Naive B cell (primary cell): Measurements from ENCODE around the gene CRABP2. TPM values are rescaled to one million over a fixed set of nuclear protein-coding genes. Genes with fewer than 3 reads are reported as not detected.
A peak's percentile ranks its signal among the peaks of the same experiment; 100 is the strongest.

Experiments
- ATAC-seq, 2 donors: fragments of 150-1000 bp; cut with Tn5 transposase; 2 replicates each; pipeline ENCODE4 v1.10.0; 2021; ENCODE audit warnings: low read depth in 2 of 2, mild to moderate bottlenecking in 2 of 2, moderate library complexity in 2 of 2
- DNase-seq: peaks from one replicate; pipeline ENCODE4 v3.0.0; 2022
- H3K27ac Mint-ChIP-seq, 6 donors: one replicate each; pipeline ENCODE4 v1.8.0; 2020 to 2022; ENCODE audit warnings: mild to moderate bottlenecking in 6 of 6, mixed read lengths in 6 of 6, moderate library complexity in 5 of 6, inconsistent platforms in 2 of 6
- H3K27me3 Mint-ChIP-seq, 3 donors: one replicate each; pipeline ENCODE4 v1.8.0; 2021 to 2022; ENCODE audit warnings: mixed read lengths in 3 of 3, mild to moderate bottlenecking in 1 of 3
- H3K36me3 Mint-ChIP-seq, 2 donors: one replicate each; pipeline ENCODE4 v1.8.0; 2020 to 2022; ENCODE audit warnings: mixed read lengths in 2 of 2, inconsistent platforms in 1 of 2, mild to moderate bottlenecking in 1 of 2
- H3K4me1 Mint-ChIP-seq, 3 donors: one replicate each; pipeline ENCODE4 v1.8.0; 2020 to 2022; ENCODE audit warnings: mixed read lengths in 3 of 3, inconsistent platforms in 1 of 3, mild to moderate bottlenecking in 1 of 3, moderate library complexity in 1 of 3
- H3K4me3 Mint-ChIP-seq, 8 donors: one replicate each; pipeline ENCODE4 v1.8.0; 2020 to 2022; ENCODE audit warnings: mild to moderate bottlenecking in 8 of 8, mixed read lengths in 8 of 8, moderate library complexity in 8 of 8, inconsistent platforms in 2 of 8
- H3K9me3 Mint-ChIP-seq, 7 donors: one replicate each; pipeline ENCODE4 v1.8.0; 2020 to 2022; ENCODE audit warnings: mixed read lengths in 7 of 7, mild to moderate bottlenecking in 5 of 7, inconsistent platforms in 2 of 7, moderate library complexity in 1 of 7
- polyA plus RNA-seq, 6 donors: library from polyadenylated mRNA; unstranded; fragments of 300-500 nt; fragmentation: Illumina TruSeq; gene quantifications; one replicate each; pipeline ENCODE4 v1.2.3, GENCODE V29; 2021; ENCODE audit warnings: low read depth in 6 of 6

Gene CRABP2
- polyA plus RNA-seq, 6 donors from 2014 or later: 0.29 TPM; not detected in 5

GRCh38 chr1:156746728-156747631, 41.6 kb upstream of the CRABP2 start:
- ATAC-seq (peak; percentile 3 to 6), DNase-seq (peak; percentile 25)
- Mint-ChIP-seq H3K27me3 (no peaks in the 10 kb centered on the region), H3K27ac (peak overlapping the region; percentile 84 to 94 (median 92)), H3K9me3 (no peaks in the 10 kb centered on the region), H3K4me3 (peak overlapping the region; percentile 74 to 95 (median 88)), H3K36me3 (peaks cover 0 to 23% of the 10 kb centered on the region in 2 donors), H3K4me1 (peaks cover 54 to 60% (median 58%) of the 10 kb centered on the region in 3 donors)

- ATAC-seq: no peak
- peaks cover 57 to 67% (median 63%) of the 10 kb centered on the region in 3 donors for H3K4me1 Mint-ChIP-seq
- H3K9me3 Mint-ChIP-seq: no peaks in the 10 kb centered on the region
- no peak for DNase-seq
- H3K4me3 Mint-ChIP-seq: peak overlapping the region; percentile 21 to 80 (median 76)
- H3K27ac Mint-ChIP-seq: peak overlapping the region in 5 of 6 donors; percentile 42 to 93 (median 88)
- peaks cover 0 to 23% of the 10 kb centered on the region in 2 donors for H3K36me3 Mint-ChIP-seq
- no peaks in the 10 kb centered on the region for H3K27me3 Mint-ChIP-seq
These were observed 41.0 kb upstream of the CRABP2 start for GRCh38 chr1:156746406-156746727.

- DNase-seq: no peak
These were observed 40.5 kb upstream of the CRABP2 start for GRCh38 chr1:156745881-156746280.

GRCh38 chr1:156744786-156745419, 39.5 kb upstream of the CRABP2 start:
- H3K9me3 Mint-ChIP-seq: no peaks in the 10 kb centered on the region
- H3K4me1 Mint-ChIP-seq: peaks cover 61 to 70% (median 68%) of the 10 kb centered on the region in 3 donors
- H3K27me3 Mint-ChIP-seq: no peaks in the 10 kb centered on the region
- ATAC-seq (no peak), DNase-seq (no peak)
- H3K36me3 Mint-ChIP-seq: peaks cover 0 to 23% of the 10 kb centered on the region in 2 donors
- peak overlapping the region in 4 of 6 donors; percentile 47 to 93 (median 79) for H3K27ac Mint-ChIP-seq
- peak overlapping the region in 3 of 8 donors; percentile 24 to 68 (median 57) for H3K4me3 Mint-ChIP-seq

More at GRCh38 chr1:156745881-156746280, 40.5 kb upstream of the CRABP2 start:
- H3K27ac Mint-ChIP-seq: peak overlapping the region in 4 of 6 donors; percentile 19 to 93 (median 90)
- H3K4me1 Mint-ChIP-seq: peaks cover 62 to 71% (median 68%) of the 10 kb centered on the region in 3 donors
- peak overlapping the region in 6 of 8 donors; percentile 24 to 78 (median 76) for H3K4me3 Mint-ChIP-seq
- no peaks in the 10 kb centered on the region for H3K27me3 Mint-ChIP-seq
- H3K9me3 Mint-ChIP-seq: no peaks in the 10 kb centered on the region
- H3K36me3 Mint-ChIP-seq: peaks cover 0 to 23% of the 10 kb centered on the region in 2 donors
- ATAC-seq: no peak

- no peak overlapping the region for H3K4me3 Mint-ChIP-seq
- peaks cover 56 to 65% (median 62%) of the 10 kb centered on the region in 3 donors for H3K4me1 Mint-ChIP-seq
These were observed 39.0 kb upstream of the CRABP2 start for GRCh38 chr1:156744344-156744743.

GRCh38 chr1:156743367-156744302, 38.3 kb upstream of the CRABP2 start:
- DNase-seq: no peak
- peaks cover 0 to 23% of the 10 kb centered on the region in 2 donors for H3K36me3 Mint-ChIP-seq
- peak overlapping the region in 3 of 6 donors; percentile 30 to 96 (median 69) for H3K27ac Mint-ChIP-seq
- H3K9me3 Mint-ChIP-seq: no peaks in the 10 kb centered on the region
- H3K4me1 Mint-ChIP-seq: peaks cover 53 to 62% (median 55%) of the 10 kb centered on the region in 3 donors
- H3K4me3 Mint-ChIP-seq: peak overlapping the region in 1 of 8 donors; percentile 72
- no peaks in the 10 kb centered on the region for H3K27me3 Mint-ChIP-seq
- ATAC-seq: no peak

More at GRCh38 chr1:156744344-156744743, 39.0 kb upstream of the CRABP2 start:
- no peaks in the 10 kb centered on the region for H3K27me3 Mint-ChIP-seq
- peak overlapping the region in 1 of 6 donors; percentile 96 for H3K27ac Mint-ChIP-seq
- DNase-seq: no peak
- no peaks in the 10 kb centered on the region for H3K9me3 Mint-ChIP-seq
- H3K36me3 Mint-ChIP-seq: peaks cover 0 to 23% of the 10 kb centered on the region in 2 donors
- no peak for ATAC-seq

- peaks cover 44 to 58% (median 47%) of the 10 kb centered on the region in 3 donors for H3K4me1 Mint-ChIP-seq
- no peak for ATAC-seq
- no peaks in the 10 kb centered on the region for H3K9me3 Mint-ChIP-seq
- H3K36me3 Mint-ChIP-seq: peaks cover 0 to 25% of the 10 kb centered on the region in 2 donors
- peak overlapping the region in 3 of 6 donors; percentile 15 to 96 (median 60) for H3K27ac Mint-ChIP-seq
- peak overlapping the region in 1 of 8 donors; percentile 29 for H3K4me3 Mint-ChIP-seq
- no peaks in the 10 kb centered on the region for H3K27me3 Mint-ChIP-seq
- no peak for DNase-seq
These were observed 37.4 kb upstream of the CRABP2 start for GRCh38 chr1:156742801-156743200.

GRCh38 chr1:156742017-156742416, 36.6 kb upstream of the CRABP2 start:
- no peaks in the 10 kb centered on the region for H3K27me3 Mint-ChIP-seq
- peak overlapping the region in 5 of 6 donors; percentile 8 to 98 (median 83) for H3K27ac Mint-ChIP-seq
- H3K4me3 Mint-ChIP-seq: peak overlapping the region in 6 of 8 donors; percentile 31 to 100 (median 97)
- no peaks in the 10 kb centered on the region for H3K9me3 Mint-ChIP-seq
- H3K4me1 Mint-ChIP-seq: peaks cover 39 to 50% (median 44%) of the 10 kb centered on the region in 3 donors
- H3K36me3 Mint-ChIP-seq: peaks cover 0 to 30% of the 10 kb centered on the region in 2 donors
- DNase-seq (no peak), ATAC-seq (no peak)

- H3K9me3 Mint-ChIP-seq: no peaks in the 10 kb centered on the region
- peak overlapping the region; percentile 90 to 100 (median 98) for H3K4me3 Mint-ChIP-seq
- peaks cover 0 to 30% of the 10 kb centered on the region in 2 donors for H3K36me3 Mint-ChIP-seq
- no peaks in the 10 kb centered on the region for H3K27me3 Mint-ChIP-seq
- ATAC-seq (no peak), DNase-seq (no peak)
- H3K4me1 Mint-ChIP-seq: peaks cover 35 to 46% (median 41%) of the 10 kb centered on the region in 3 donors
- peak overlapping the region; percentile 96 to 99 (median 98) for H3K27ac Mint-ChIP-seq
These were observed 36.1 kb upstream of the CRABP2 start for GRCh38 chr1:156741481-156741983.

GRCh38 chr1:156740741-156741480, 35.5 kb upstream of the CRABP2 start, which contains the start of gene MRPL24:
TSS of gene MRPL24 (minus strand) at chr1:156741088. CDS start at chr1:156738704, 2,384 bp downstream.
- H3K4me3 Mint-ChIP-seq: peak within 1 kb of the TSS; percentile 90 to 100 (median 98)
- H3K27ac Mint-ChIP-seq: peak within 1 kb of the TSS; percentile 96 to 99 (median 98)
- peak; percentile 97 for DNase-seq
- H3K36me3 Mint-ChIP-seq: peaks cover 0 to 30% of the 10 kb centered on the region in 2 donors
- H3K4me1 Mint-ChIP-seq: peaks cover 30 to 40% (median 36%) of the 10 kb centered on the region in 3 donors
- H3K27me3 Mint-ChIP-seq: no peaks in the 10 kb centered on the region
- H3K9me3 Mint-ChIP-seq: no peaks in the 10 kb centered on the region
- ATAC-seq: peak; percentile 88

- DNase-seq: no peak
- Mint-ChIP-seq H3K9me3 (no peaks in the 10 kb centered on the region), H3K27ac (peak overlapping the region; percentile 96 to 99 (median 98)), H3K4me1 (peaks cover 24 to 35% (median 30%) of the 10 kb centered on the region in 3 donors), H3K4me3 (peak overlapping the region; percentile 90 to 100 (median 98)), H3K27me3 (no peaks in the 10 kb centered on the region), H3K36me3 (peaks cover 0 to 30% of the 10 kb centered on the region in 2 donors)
- ATAC-seq: no peak
These were observed 34.9 kb upstream of the CRABP2 start for GRCh38 chr1:156740237-156740740.
